ENCODE measurements around the gene RABEP2. TPM values are rescaled to one million over a fixed set of nuclear protein-coding genes. Genes with fewer than 3 reads are reported as not detected.

Gene RABEP2

Small RNA genes within 50 kb of the gene (small RNA-seq; reads per million reads assigned to genes)
- not detected for gene RF00416 (ENCODE audit: insufficient read depth)
